HG03442 (cell line): Measurements from ENCODE around the gene GRK1.

Experiments
- ATAC-seq: cut with Tn5 transposase; IDR thresholded peaks from one replicate; pipeline ENCODE4 v1.9.1; 2021; ENCODE audit warnings: mild to moderate bottlenecking, moderate library complexity; ENCODE audit not compliant: unreplicated experiment

The GRK1 gene

GRCh38 chr13:113771709-113772331, 104.8 kb downstream of the GRK1 start:
- ATAC-seq: no peak

GRCh38 chr13:113774177-113775107, 107.4 kb downstream of the GRK1 start:
- no peak for ATAC-seq

GRCh38 chr13:113775451-113776145, 108.6 kb downstream of the GRK1 start:
- ATAC-seq: no peak

- no peak for ATAC-seq
Observed at GRCh38 chr13:113776231-113777125, 109.5 kb downstream of the GRK1 start.

GRCh38 chr13:113777311-113778260, 110.6 kb downstream of the GRK1 start:
- ATAC-seq: no peak

- ATAC-seq: no peak
Observed at GRCh38 chr13:113781571-113781970, 114.6 kb downstream of the GRK1 start.

GRCh38 chr13:113782472-113782871, 115.5 kb downstream of the GRK1 start:
- no peak for ATAC-seq

GRCh38 chr13:113783200-113783881, 116.3 kb downstream of the GRK1 start:
- no peak for ATAC-seq

GRCh38 chr13:113783966-113784644, 117.1 kb downstream of the GRK1 start:
- no peak for ATAC-seq

GRCh38 chr13:113784645-113785024, 117.6 kb downstream of the GRK1 start:
- ATAC-seq: no peak

- ATAC-seq: no peak
Observed at GRCh38 chr13:113785051-113786010, 118.3 kb downstream of the GRK1 start.

- no peak for ATAC-seq
Observed at GRCh38 chr13:113786262-113786841, 119.3 kb downstream of the GRK1 start.
